ENCODE results near the gene LTA4H.

DNA sequence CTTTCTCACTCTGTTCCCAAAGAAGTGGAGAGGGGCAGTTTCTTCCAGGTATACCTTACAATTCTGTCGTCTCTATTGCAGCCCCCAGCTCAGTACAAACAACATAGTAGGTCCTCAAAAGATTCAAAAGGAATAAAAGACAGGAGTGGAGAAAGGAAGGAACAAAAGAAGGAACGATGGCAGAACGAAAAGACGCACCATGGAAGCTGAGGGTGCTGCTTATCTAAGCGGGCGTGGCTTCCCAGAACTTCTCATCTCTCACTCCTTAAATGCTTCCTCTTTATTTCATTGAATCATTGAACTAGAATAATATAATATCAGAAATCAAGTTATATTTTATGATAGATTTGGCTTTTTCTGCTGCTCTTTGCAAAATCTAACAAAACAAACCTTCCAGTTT lies 13.7 kb upstream of the LTA4H start:
- TF ChIP-seq CTCF (conservative IDR thresholded peaks at IDR 0.05; ENCODE audit: low read length) (no peak), EZH2phosphoT487 (IDR thresholded peaks at IDR 0.05; ENCODE audit: borderline replicate concordance) (no peak)

All from Loucy (cell line).